IMR-90 (cell line): ENCODE data around the gene OR10G2.

ENCODE experiments used
- BHLHE40 ChIP-seq: fragments of 150-350 bp; IDR thresholded peaks from 2 replicates; pipeline ENCODE4 v1.6.1; 2016; ENCODE audit warnings: mild to moderate bottlenecking, low read depth, low read length
- CEBPB ChIP-seq: IDR thresholded peaks from 2 replicates; pipeline ENCODE4 v1.6.1; 2012; ENCODE audit warnings: low read depth, low read length, improper control_type of control experiment
- CHD1 ChIP-seq: IDR thresholded peaks from 2 replicates; pipeline ENCODE4 v1.6.1; 2012; ENCODE audit warnings: low read depth, low read length, improper control_type of control experiment
- CTCF ChIP-seq: conservative IDR thresholded peaks from 2 replicates; pipeline ENCODE4 v1.5.1; 2012; ENCODE audit warnings: mild to moderate bottlenecking, low read depth, low read length, improper control_type of control experiment
- ELK1 ChIP-seq: fragments of 150-350 bp; IDR thresholded peaks from 2 replicates; pipeline ENCODE4 v1.6.1; 2016; ENCODE audit warnings: low read depth, mild to moderate bottlenecking, low read length, moderate library complexity, borderline replicate concordance
- FOS ChIP-seq: fragments of 150-350 bp; IDR thresholded peaks from 2 replicates; pipeline ENCODE4 v1.6.1; 2016; ENCODE audit warnings: low read depth, low read length
- MAZ ChIP-seq: IDR thresholded peaks from 2 replicates; pipeline ENCODE4 v1.6.1; 2012; ENCODE audit warnings: low read depth, mild to moderate bottlenecking, low read length, improper control_type of control experiment, moderate library complexity, borderline replicate concordance
- NFE2L2 ChIP-seq: fragments of 150-350 bp; IDR thresholded peaks from 2 replicates; pipeline ENCODE4 v1.6.1; 2016; ENCODE audit warnings: low read depth, mild to moderate bottlenecking, low read length
- POLR2A ChIP-seq: IDR thresholded peaks from 2 replicates; pipeline ENCODE4 v1.6.1; 2012; ENCODE audit warnings: mild to moderate bottlenecking, low read depth, low read length
- RCOR1 ChIP-seq: IDR thresholded peaks from 2 replicates; pipeline ENCODE4 v1.6.1; 2012; ENCODE audit warnings: mild to moderate bottlenecking, low read length, improper control_type of control experiment; ENCODE audit not compliant: insufficient replicate concordance
- RFX5 ChIP-seq: IDR thresholded peaks from 2 replicates; pipeline ENCODE4 v1.8.0; 2012; ENCODE audit warnings: low read depth, mild to moderate bottlenecking, low read length, moderate library complexity
- USF2 ChIP-seq: fragments of 150-350 bp; IDR thresholded peaks from 2 replicates; pipeline ENCODE4 v1.6.1; 2017; ENCODE audit warnings: mild to moderate bottlenecking, antibody characterized with exemption, low read length, low read depth

- TF ChIP-seq USF2 = no peak
- no peak for TF ChIP-seq MAZ
- TF ChIP-seq POLR2A = no peak
- no peak for TF ChIP-seq CTCF
- TF ChIP-seq BHLHE40 = no peak
- no peak for TF ChIP-seq CHD1
- no peak for TF ChIP-seq RCOR1
- TF ChIP-seq CEBPB = no peak
- TF ChIP-seq NFE2L2 = no peak
- TF ChIP-seq RFX5 = no peak
- no peak for TF ChIP-seq FOS
- TF ChIP-seq ELK1 = no peak
Observed at GRCh38 chr14:21675566-21675965, 40.8 kb upstream of the OR10G2 start.
